Calu3 (cell line): Measurements from ENCODE around the gene SMAD7. TPM values are rescaled to one million over a fixed set of nuclear protein-coding genes. Genes with fewer than 3 reads are reported as not detected.

Experiments used
- BruUV-seq: library from RNA; stranded (reverse); fragments of 400-500 nt; replicated peaks from 2 replicates; lab custom pipeline; 2021; lab: Mats Ljungman, UMichigan
- CTCF ChIA-PET: fragments of 300-600 bp; sonication (Branson Sonifier 250); formaldehyde crosslinking; loops from one replicate; lab custom pipeline; 2022; ENCODE audit warnings: antibody characterized with exemption; lab: Charles Lee
- DNase-seq: peaks from one replicate; pipeline ENCODE4 v3.0.0; 2022
- H3K27ac Mint-ChIP-seq: one replicate; pipeline ENCODE4 v1.8.0; 2022; ENCODE audit warnings: mixed read lengths; ENCODE audit not compliant: unreplicated experiment
- H3K27me3 Mint-ChIP-seq: one replicate; pipeline ENCODE4 v1.8.0; 2022; ENCODE audit warnings: mixed read lengths; ENCODE audit not compliant: unreplicated experiment
- H3K36me3 Mint-ChIP-seq: one replicate; pipeline ENCODE4 v1.8.0; 2022; ENCODE audit warnings: mild to moderate bottlenecking, moderate library complexity, mixed read lengths; ENCODE audit not compliant: insufficient read depth, unreplicated experiment
- H3K4me1 Mint-ChIP-seq: one replicate; pipeline ENCODE4 v1.8.0; 2022; ENCODE audit warnings: mild to moderate bottlenecking, low read depth, mixed read lengths; ENCODE audit not compliant: unreplicated experiment
- H3K4me3 Mint-ChIP-seq: one replicate; pipeline ENCODE4 v1.8.0; 2022; ENCODE audit warnings: mild to moderate bottlenecking, low read depth, moderate library complexity, mixed read lengths; ENCODE audit not compliant: unreplicated experiment
- H3K9me3 Mint-ChIP-seq: one replicate; pipeline ENCODE4 v1.8.0; 2022; ENCODE audit warnings: low read depth, mixed read lengths; ENCODE audit not compliant: unreplicated experiment
- CTCF ChIP-seq: fragments of 200-600 bp; IDR thresholded peaks from one replicate; pipeline ENCODE4 v1.8.0; 2022; ENCODE audit warnings: antibody characterized with exemption; ENCODE audit not compliant: unreplicated experiment
- intact Hi-C: fragments of 100-400 bp; cut with micrococcal nuclease; formaldehyde crosslinking; loops from one replicate; pipeline ENCODE4 v1.10.0; 2022; ENCODE audit not compliant: unreplicated experiment
- total RNA-seq: library from RNA; stranded (reverse); gene quantifications from 2 replicates; pipeline ENCODE4 v1.2.3, GENCODE V29; 2022

The SMAD7 gene
- total RNA-seq, 1 experiment from 2014 or later = 13.7 TPM

GRCh38 chr18:48962252-48962993 is 11.7 kb upstream of the SMAD7 start:
- no peak for DNase-seq
- BruUV-seq = no TSS peak
- Mint-ChIP-seq H3K27me3 (peaks cover 13% of the 10 kb centered on the region), H3K4me1 (peaks cover 10% of the 10 kb centered on the region), H3K9me3 (no peaks in the 10 kb centered on the region), H3K36me3 (peaks cover 5% of the 10 kb centered on the region), H3K4me3 (no peak overlapping the region), H3K27ac (no peak overlapping the region)
- TF ChIP-seq CTCF = no peak
- CTCF ChIA-PET = no interaction called here
- intact Hi-C loops = no loop called here

- no peak for DNase-seq
- H3K4me3 Mint-ChIP-seq = peak overlapping the region; percentile 43
- intact Hi-C loops = no loop called here
- peaks cover 5% of the 10 kb centered on the region for H3K36me3 Mint-ChIP-seq
- H3K4me1 Mint-ChIP-seq = peaks cover 12% of the 10 kb centered on the region
- TF ChIP-seq CTCF = no peak
- no peaks in the 10 kb centered on the region for H3K9me3 Mint-ChIP-seq
- CTCF ChIA-PET = interaction anchor here (0.7 kb wide), 1 partner anchor 235 kb away, joined by 3 read pairs; no protein-coding TSS in a partner anchor
- H3K27me3 Mint-ChIP-seq = peaks cover 13% of the 10 kb centered on the region
- BruUV-seq = no TSS peak
- no peak overlapping the region for H3K27ac Mint-ChIP-seq
These were observed 10.8 kb upstream of the SMAD7 start for GRCh38 chr18:48961547-48961946.

GRCh38 chr18:48959921-48960920 is 9.5 kb upstream of the SMAD7 start:
- intact Hi-C loops = loop anchor here (1.0 kb wide), 1 partner anchor 34 kb away; no protein-coding TSS in a partner anchor
- BruUV-seq = no TSS peak
- peaks cover 13% of the 10 kb centered on the region for H3K27me3 Mint-ChIP-seq
- peaks cover 11% of the 10 kb centered on the region for H3K36me3 Mint-ChIP-seq
- CTCF ChIA-PET = interaction anchor here (0.7 kb wide), 1 partner anchor 234 kb away, joined by 3 read pairs; no protein-coding TSS in a partner anchor
- DNase-seq = no peak
- no peak overlapping the region for H3K4me3 Mint-ChIP-seq
- no peaks in the 10 kb centered on the region for H3K9me3 Mint-ChIP-seq
- no peak overlapping the region for H3K27ac Mint-ChIP-seq
- TF ChIP-seq CTCF = no peak
- peaks cover 25% of the 10 kb centered on the region for H3K4me1 Mint-ChIP-seq

- no peaks in the 10 kb centered on the region for H3K9me3 Mint-ChIP-seq
- H3K27me3 Mint-ChIP-seq = peaks cover 13% of the 10 kb centered on the region
- peaks cover 11% of the 10 kb centered on the region for H3K36me3 Mint-ChIP-seq
- no TSS peak for BruUV-seq
- H3K27ac Mint-ChIP-seq = no peak overlapping the region
- TF ChIP-seq CTCF = no peak
- H3K4me3 Mint-ChIP-seq = no peak overlapping the region
- intact Hi-C loops = no loop called here
- no peak for DNase-seq
- H3K4me1 Mint-ChIP-seq = peaks cover 32% of the 10 kb centered on the region
- CTCF ChIA-PET = no interaction called here
These were observed 8.8 kb upstream of the SMAD7 start for GRCh38 chr18:48959551-48959920.
